Measurements from ENCODE around the gene RAB40A. TPM values are rescaled to one million over a fixed set of nuclear protein-coding genes. Genes with fewer than 3 reads are reported as not detected.

Gene RAB40A
- total RNA-seq, 1 experiment from 2014 or later: not detected

- no peak overlapping the region for H3K9ac ChIP-seq (ENCODE audit: low read length)
- ChIA-PET RAD21 (ENCODE audit: low non-redundant PET in 1 of 2, low total read pairs in 2 of 2, uncharacterized antibody in 2 of 2, unreplicated experiment in 2 of 2) (no interaction called here), CTCF (no interaction called here), POLR2A (no interaction called here)
- H3K36me3 ChIP-seq (ENCODE audit: control insufficient read depth in 1 of 2, insufficient read depth in 2 of 2, low read length in 2 of 2): no peaks in the 10 kb centered on the region
- H3K79me2 ChIP-seq (ENCODE audit: insufficient read depth, low read length): no peaks in the 10 kb centered on the region
- intact Hi-C loops (cut with micrococcal nuclease): no loop called here
- no peak overlapping the region for H3K4me2 ChIP-seq (ENCODE audit: low read length)
- DNase-seq (ENCODE audit: low read depth, low spot score) (no peak), ATAC-seq (no peak)
- no peaks in the 10 kb centered on the region for H3K4me1 ChIP-seq (ENCODE audit: control insufficient read depth in 1 of 2, insufficient read depth in 2 of 2, low read length in 2 of 2)
- H3K4me3 ChIP-seq (replicated peaks in 1 of 2; ENCODE audit: low read depth in 1 of 2, low read length in 2 of 2): no peak overlapping the region
- no peak overlapping the region for H3K27ac ChIP-seq (ENCODE audit: low read depth, low read length)
- no peaks in the 10 kb centered on the region for H3K9me3 ChIP-seq (ENCODE audit: control insufficient read depth in 1 of 2, insufficient read depth in 1 of 2, low read depth in 1 of 2, low read length in 2 of 2)
- H4K20me1 ChIP-seq (ENCODE audit: insufficient read depth): no peaks in the 10 kb centered on the region
- no peak overlapping the region for H2AFZ ChIP-seq (ENCODE audit: low read depth, low read length, poor library complexity, severe bottlenecking)
- BruUV-seq (replicated peaks): no TSS peak
- no peaks in the 10 kb centered on the region for H3K27me3 ChIP-seq (ENCODE audit: insufficient read depth, low read length)
- no peaks in the 10 kb centered on the region for H3K9me2 ChIP-seq (ENCODE audit: insufficient read depth)
- no peak for TF ChIP-seq MAX (IDR thresholded peaks at IDR 0.05)
- no peak for TF ChIP-seq CBX3 (IDR thresholded peaks at IDR 0.05; ENCODE audit: low read depth)
- no peak for TF ChIP-seq SP1 (IDR thresholded peaks at IDR 0.05; ENCODE audit: low read depth)
Measured at GRCh38 chrX:103518571-103518970, 718 bp downstream of the RAB40A start.

DNA sequence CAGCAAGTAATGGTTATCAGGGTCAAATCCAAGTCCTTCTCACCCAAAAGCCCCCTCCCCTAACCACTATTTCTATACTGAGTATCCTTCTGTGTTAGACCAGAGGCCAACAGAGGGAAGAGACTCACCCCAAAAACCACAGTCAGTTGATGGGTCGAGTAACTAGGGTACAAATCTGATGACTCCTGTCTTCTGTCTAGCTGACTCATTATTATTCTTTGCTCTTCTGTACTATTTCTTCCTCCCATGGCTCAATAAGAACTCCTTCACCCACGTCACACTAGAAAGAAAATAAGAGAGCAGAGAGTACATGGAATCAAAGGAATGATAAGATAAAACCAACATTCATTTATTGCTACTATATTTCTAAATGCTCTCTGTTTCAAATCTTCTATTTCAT is 2.0 kb downstream of the RAB40A start:
- H3K4me3 ChIP-seq (replicated peaks in 1 of 2; ENCODE audit: low read depth in 1 of 2, low read length in 2 of 2): no peak overlapping the region
- ChIA-PET POLR2A (no interaction called here), RAD21 (ENCODE audit: low non-redundant PET in 1 of 2, low total read pairs in 2 of 2, uncharacterized antibody in 2 of 2, unreplicated experiment in 2 of 2) (no interaction called here), CTCF (no interaction called here)
- no peak overlapping the region for H3K27ac ChIP-seq (ENCODE audit: low read depth, low read length)
- ATAC-seq (no peak), DNase-seq (ENCODE audit: low read depth, low spot score) (no peak)
- no peak overlapping the region for H3K4me2 ChIP-seq (ENCODE audit: low read length)
- intact Hi-C loops (cut with micrococcal nuclease): no loop called here
- no peaks in the 10 kb centered on the region for H3K9me3 ChIP-seq (ENCODE audit: control insufficient read depth in 1 of 2, insufficient read depth in 1 of 2, low read depth in 1 of 2, low read length in 2 of 2)
- H3K79me2 ChIP-seq (ENCODE audit: insufficient read depth, low read length): no peaks in the 10 kb centered on the region
- H3K27me3 ChIP-seq (ENCODE audit: insufficient read depth, low read length): no peaks in the 10 kb centered on the region
- no peaks in the 10 kb centered on the region for H4K20me1 ChIP-seq (ENCODE audit: insufficient read depth)
- no peaks in the 10 kb centered on the region for H3K9me2 ChIP-seq (ENCODE audit: insufficient read depth)
- no peaks in the 10 kb centered on the region for H3K4me1 ChIP-seq (ENCODE audit: control insufficient read depth in 1 of 2, insufficient read depth in 2 of 2, low read length in 2 of 2)
- no peak overlapping the region for H2AFZ ChIP-seq (ENCODE audit: low read depth, low read length, poor library complexity, severe bottlenecking)
- no peak overlapping the region for H3K9ac ChIP-seq (ENCODE audit: low read length)
- no TSS peak for BruUV-seq (replicated peaks)
- no peaks in the 10 kb centered on the region for H3K36me3 ChIP-seq (ENCODE audit: control insufficient read depth in 1 of 2, insufficient read depth in 2 of 2, low read length in 2 of 2)
- TF ChIP-seq ELF1 (IDR thresholded peaks at IDR 0.05; ENCODE audit: borderline replicate concordance, low read depth): no peak
- no peak for TF ChIP-seq SRF (IDR thresholded peaks at IDR 0.05; ENCODE audit: low read depth)
- TF ChIP-seq EZH2 (IDR thresholded peaks at IDR 0.05): no peak
- TF ChIP-seq POLR2AphosphoS5 (IDR thresholded peaks at IDR 0.05; ENCODE audit: low read depth, low read length): no peak
- TF ChIP-seq TCF7L2 (IDR thresholded peaks at IDR 0.05; ENCODE audit: borderline replicate concordance, extremely low read depth, insufficient read depth, insufficient read length): no peak
- TF ChIP-seq, protein P1, sequence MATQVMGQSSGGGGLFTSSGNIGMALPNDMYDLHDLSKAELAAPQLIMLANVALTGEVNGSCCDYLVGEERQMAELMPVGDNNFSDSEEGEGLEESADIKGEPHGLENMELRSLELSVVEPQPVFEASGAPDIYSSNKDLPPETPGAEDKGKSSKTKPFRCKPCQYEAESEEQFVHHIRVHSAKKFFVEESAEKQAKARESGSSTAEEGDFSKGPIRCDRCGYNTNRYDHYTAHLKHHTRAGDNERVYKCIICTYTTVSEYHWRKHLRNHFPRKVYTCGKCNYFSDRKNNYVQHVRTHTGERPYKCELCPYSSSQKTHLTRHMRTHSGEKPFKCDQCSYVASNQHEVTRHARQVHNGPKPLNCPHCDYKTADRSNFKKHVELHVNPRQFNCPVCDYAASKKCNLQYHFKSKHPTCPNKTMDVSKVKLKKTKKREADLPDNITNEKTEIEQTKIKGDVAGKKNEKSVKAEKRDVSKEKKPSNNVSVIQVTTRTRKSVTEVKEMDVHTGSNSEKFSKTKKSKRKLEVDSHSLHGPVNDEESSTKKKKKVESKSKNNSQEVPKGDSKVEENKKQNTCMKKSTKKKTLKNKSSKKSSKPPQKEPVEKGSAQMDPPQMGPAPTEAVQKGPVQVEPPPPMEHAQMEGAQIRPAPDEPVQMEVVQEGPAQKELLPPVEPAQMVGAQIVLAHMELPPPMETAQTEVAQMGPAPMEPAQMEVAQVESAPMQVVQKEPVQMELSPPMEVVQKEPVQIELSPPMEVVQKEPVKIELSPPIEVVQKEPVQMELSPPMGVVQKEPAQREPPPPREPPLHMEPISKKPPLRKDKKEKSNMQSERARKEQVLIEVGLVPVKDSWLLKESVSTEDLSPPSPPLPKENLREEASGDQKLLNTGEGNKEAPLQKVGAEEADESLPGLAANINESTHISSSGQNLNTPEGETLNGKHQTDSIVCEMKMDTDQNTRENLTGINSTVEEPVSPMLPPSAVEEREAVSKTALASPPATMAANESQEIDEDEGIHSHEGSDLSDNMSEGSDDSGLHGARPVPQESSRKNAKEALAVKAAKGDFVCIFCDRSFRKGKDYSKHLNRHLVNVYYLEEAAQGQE (IDR thresholded peaks at IDR 0.05; ENCODE audit: low read depth): no peak
- TF ChIP-seq CBX3 (IDR thresholded peaks at IDR 0.05; ENCODE audit: low read depth): no peak
- no peak for TF ChIP-seq ZBTB33 (IDR thresholded peaks at IDR 0.05; ENCODE audit: extremely low read depth, insufficient replicate concordance, low read length)
- no peak for TF ChIP-seq SIN3A (IDR thresholded peaks at IDR 0.05; ENCODE audit: low read depth)
- no peak for TF ChIP-seq SP1 (IDR thresholded peaks at IDR 0.05; ENCODE audit: low read depth)
- TF ChIP-seq, protein P2, sequence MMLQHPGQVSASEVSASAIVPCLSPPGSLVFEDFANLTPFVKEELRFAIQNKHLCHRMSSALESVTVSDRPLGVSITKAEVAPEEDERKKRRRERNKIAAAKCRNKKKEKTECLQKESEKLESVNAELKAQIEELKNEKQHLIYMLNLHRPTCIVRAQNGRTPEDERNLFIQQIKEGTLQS (IDR thresholded peaks at IDR 0.05): no peak
- no peak for TF ChIP-seq ZFX (IDR thresholded peaks at IDR 0.05)
- no peak for TF ChIP-seq POLR2A (IDR thresholded peaks at IDR 0.05; ENCODE audit: borderline replicate concordance, extremely low read depth, insufficient read depth, insufficient read length)
- TF ChIP-seq JUND (IDR thresholded peaks at IDR 0.05): no peak
- no peak for TF ChIP-seq ZNF274 (IDR thresholded peaks at IDR 0.05; ENCODE audit: low read depth, low read length)
- no peak for TF ChIP-seq CEBPB (IDR thresholded peaks at IDR 0.05; ENCODE audit: low read depth)
- TF ChIP-seq FOSL1 (IDR thresholded peaks at IDR 0.05; ENCODE audit: low read depth): no peak
